Immature natural killer cell (primary cell): ENCODE results near the gene R3HDM2. TPM values are rescaled to one million over a fixed set of nuclear protein-coding genes. Genes with fewer than 3 reads are reported as not detected.

ENCODE experiments used
- DNase-seq, 3 donors: peaks; one replicate each; pipeline ENCODE4 v3.0.0; 2022; ENCODE audit warnings: mixed read lengths in 1 of 3
- H3K27ac Mint-ChIP-seq, 6 donors: one replicate each; pipeline ENCODE4 v1.8.0; 2020; ENCODE audit warnings: mixed read lengths in 6 of 6, mild to moderate bottlenecking in 5 of 6, inconsistent platforms in 4 of 6, moderate library complexity in 3 of 6
- H3K27me3 Mint-ChIP-seq, 3 donors: one replicate each; pipeline ENCODE4 v1.8.0; 2020 to 2021; ENCODE audit warnings: low read depth in 3 of 3, mild to moderate bottlenecking in 3 of 3, mixed read lengths in 3 of 3, moderate library complexity in 3 of 3, inconsistent platforms in 1 of 3
- H3K36me3 Mint-ChIP-seq, 3 donors: one replicate each; pipeline ENCODE4 v1.8.0; 2020; ENCODE audit warnings: mixed read lengths in 3 of 3, inconsistent platforms in 2 of 3, mild to moderate bottlenecking in 2 of 3
- H3K4me1 Mint-ChIP-seq, 2 donors: one replicate each; pipeline ENCODE4 v1.8.0; 2020; ENCODE audit warnings: inconsistent platforms in 2 of 2, mild to moderate bottlenecking in 2 of 2, mixed read lengths in 2 of 2, moderate library complexity in 1 of 2
- H3K4me3 Mint-ChIP-seq, 5 donors: one replicate each; pipeline ENCODE4 v1.8.0; 2020; ENCODE audit warnings: mild to moderate bottlenecking in 5 of 5, mixed read lengths in 5 of 5, inconsistent platforms in 3 of 5, moderate library complexity in 3 of 5
- H3K9me3 Mint-ChIP-seq, 6 donors: one replicate each; pipeline ENCODE4 v1.8.0; 2020; ENCODE audit warnings: mild to moderate bottlenecking in 6 of 6, mixed read lengths in 6 of 6, inconsistent platforms in 4 of 6, moderate library complexity in 3 of 6
- polyA plus RNA-seq, 3 donors: library from polyadenylated mRNA; unstranded; fragments of 300-500 nt; fragmentation: Illumina TruSeq; gene quantifications; one replicate each; pipeline ENCODE4 v1.2.3, GENCODE V29; 2021

R3HDM2 gene
- polyA plus RNA-seq, 3 donors from 2014 or later, result 0.12 to 19.0 (median 3.3) TPM

DNA sequence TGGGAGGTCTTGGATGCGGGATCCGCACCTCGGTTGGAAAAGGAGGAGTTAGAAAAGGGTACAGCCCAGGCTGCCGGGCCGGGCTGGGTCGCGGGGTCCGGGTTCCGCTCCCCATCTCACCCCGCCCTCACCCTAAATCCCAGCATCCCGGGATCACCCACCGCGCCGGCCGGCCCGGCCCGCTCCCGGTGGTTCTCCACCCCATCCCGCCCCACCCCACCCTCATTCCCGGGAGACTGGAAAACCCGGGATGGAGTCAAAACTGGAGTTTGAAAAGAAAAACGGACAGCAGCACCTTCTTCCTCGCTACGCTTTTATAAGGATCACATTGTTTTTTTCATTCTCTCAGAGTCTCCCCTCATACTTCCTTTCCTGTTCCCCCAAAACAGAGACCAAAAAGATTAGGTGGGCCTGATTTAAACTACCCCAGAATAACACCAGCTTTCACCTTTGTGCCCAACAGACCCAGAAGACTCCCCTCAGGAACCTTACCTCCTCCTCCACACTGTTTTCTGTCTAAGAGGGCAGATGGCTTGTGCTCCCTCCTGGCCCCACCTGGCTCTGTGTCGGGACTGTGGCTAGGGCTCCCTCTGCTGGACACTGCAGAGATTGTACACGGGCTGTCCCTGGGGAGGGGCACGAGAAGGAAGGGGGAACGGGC lies 31.5 kb upstream of the R3HDM2 start:
- Mint-ChIP-seq H3K4me1 (peaks cover 44 to 60% of the 10 kb centered on the region in 2 donors), H3K27me3 (peaks cover 14 to 28% (median 20%) of the 10 kb centered on the region in 3 donors), H3K9me3 (no peaks in the 10 kb centered on the region), H3K27ac (peak overlapping the region in 5 of 6 donors; percentile 49 to 92 (median 85)), H3K36me3 (peaks cover 0 to 3% (median 0%) of the 10 kb centered on the region in 3 donors), H3K4me3 (peak overlapping the region; percentile 86 to 95 (median 89))
- DNase-seq, result peak; percentile 82 to 84 (median 83)

DNA sequence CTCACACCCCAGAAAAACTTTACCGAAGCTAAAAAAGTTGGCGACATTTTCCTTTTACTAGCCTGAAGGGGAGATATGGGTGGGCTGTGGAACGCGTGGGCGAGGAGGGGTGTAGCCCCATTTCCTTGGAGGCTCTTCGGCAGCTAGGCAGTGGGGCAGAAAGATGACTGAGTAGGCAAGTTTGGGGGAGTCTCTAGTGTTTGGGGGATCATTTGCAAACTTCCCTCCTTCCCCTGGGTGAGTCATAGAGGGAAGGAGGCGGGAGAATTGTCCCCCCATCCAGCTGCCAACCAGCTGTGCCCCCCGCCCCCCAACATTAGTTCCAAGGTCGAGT lies 31.0 kb upstream of the R3HDM2 start:
- no peaks in the 10 kb centered on the region for H3K9me3 Mint-ChIP-seq

DNA sequence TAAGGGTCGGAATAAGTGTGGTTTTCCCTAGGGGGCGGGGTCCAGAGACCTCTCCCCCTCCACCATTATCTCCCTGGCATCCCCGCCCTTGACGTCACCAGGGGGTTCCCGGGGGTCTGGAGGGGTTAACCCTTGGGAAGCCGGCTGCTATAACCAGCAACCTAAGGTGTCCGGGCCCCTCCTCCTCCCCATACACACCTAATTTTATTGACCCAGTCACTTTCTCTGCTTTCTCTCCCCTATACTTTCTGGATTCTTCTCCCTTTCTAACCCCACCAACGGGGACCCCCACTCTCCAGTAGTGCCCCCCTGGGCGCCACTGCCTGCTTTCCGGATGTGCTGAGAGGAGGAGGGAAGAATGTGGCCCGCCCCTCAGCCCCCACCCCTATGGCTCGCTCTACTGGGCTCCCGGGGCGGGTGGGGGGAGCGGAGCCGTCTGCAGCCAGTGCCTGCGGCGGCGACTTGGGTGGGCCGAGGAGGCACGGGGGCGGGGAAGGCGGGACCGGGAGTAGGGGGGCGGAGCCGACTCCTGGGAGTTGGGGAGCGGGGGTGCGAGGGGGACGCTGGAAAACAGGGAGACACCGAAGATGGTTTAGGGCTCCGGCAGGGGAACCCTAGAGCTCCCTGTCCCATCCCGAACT lies 30.6 kb upstream of the R3HDM2 start:
- Mint-ChIP-seq H3K4me1 (peaks cover 42 to 60% of the 10 kb centered on the region in 2 donors), H3K27ac (peak overlapping the region in 3 of 6 donors; percentile 40 to 87 (median 61))
- DNase-seq, result no peak

More for the DNA sequence above, 31.0 kb upstream of the R3HDM2 start:
- Mint-ChIP-seq H3K4me3 (peak overlapping the region; percentile 79 to 95 (median 84)), H3K27ac (peak overlapping the region in 4 of 6 donors; percentile 44 to 87 (median 72)), H3K4me1 (peaks cover 42 to 60% of the 10 kb centered on the region in 2 donors), H3K36me3 (no peaks in the 10 kb centered on the region), H3K27me3 (peaks cover 9 to 28% (median 20%) of the 10 kb centered on the region in 3 donors)
- DNase-seq, result no peak

DNA sequence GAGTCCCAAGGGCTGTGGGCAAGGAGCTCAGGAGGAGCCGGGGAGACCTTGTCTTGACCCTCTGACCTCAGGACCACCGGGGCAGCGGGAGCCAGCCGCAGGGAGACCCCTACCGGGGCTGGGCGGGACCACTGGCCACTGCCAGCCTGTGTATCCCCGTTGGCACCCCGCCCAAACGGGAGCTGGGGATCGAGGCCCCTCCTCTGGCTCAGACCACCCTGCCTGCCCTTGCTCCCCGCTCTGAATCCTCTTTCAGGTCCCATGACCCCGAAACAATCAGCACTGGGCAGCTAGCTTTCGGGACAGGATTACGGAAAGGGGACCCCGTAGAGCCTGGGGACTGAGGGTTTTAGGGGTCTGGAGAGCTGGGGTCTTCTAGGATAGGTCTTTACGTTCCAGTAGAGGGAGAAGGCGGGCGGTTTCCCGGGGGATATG lies 30.0 kb upstream of the R3HDM2 start:
- H3K9me3 Mint-ChIP-seq, result no peaks in the 10 kb centered on the region
- DNase-seq, result no peak
- peaks cover 42 to 61% of the 10 kb centered on the region in 2 donors for H3K4me1 Mint-ChIP-seq
- H3K27me3 Mint-ChIP-seq, result peaks cover 9 to 28% (median 20%) of the 10 kb centered on the region in 3 donors
- H3K4me3 Mint-ChIP-seq, result peak overlapping the region; percentile 39 to 95 (median 83)
- peak overlapping the region in 2 of 6 donors; percentile 16 to 45 for H3K27ac Mint-ChIP-seq
- no peaks in the 10 kb centered on the region for H3K36me3 Mint-ChIP-seq

More for the DNA sequence above, 30.6 kb upstream of the R3HDM2 start:
- Mint-ChIP-seq H3K9me3 (no peaks in the 10 kb centered on the region), H3K4me3 (peak overlapping the region; percentile 79 to 95 (median 84)), H3K36me3 (no peaks in the 10 kb centered on the region), H3K27me3 (peaks cover 9 to 30% (median 20%) of the 10 kb centered on the region in 3 donors)

DNA sequence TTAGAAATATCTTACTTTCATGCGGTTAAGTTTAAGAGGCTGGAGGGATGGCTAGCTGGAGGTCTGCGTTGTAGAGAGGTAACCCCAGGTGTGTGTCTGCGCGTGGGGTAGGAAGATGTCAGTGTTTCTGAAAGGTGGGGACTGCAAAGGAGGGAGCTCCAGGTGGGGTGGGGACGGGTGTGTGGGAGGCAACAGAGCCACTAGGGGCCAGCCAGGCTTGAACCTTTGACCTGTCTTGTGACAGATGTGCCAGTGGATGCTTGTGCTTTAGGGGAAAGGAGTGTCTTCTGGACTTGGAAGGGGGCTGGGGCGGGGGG lies 29.6 kb upstream of the R3HDM2 start:
- Mint-ChIP-seq H3K27ac (peak overlapping the region in 5 of 6 donors; percentile 16 to 78 (median 64)), H3K9me3 (no peaks in the 10 kb centered on the region), H3K4me3 (peak overlapping the region; percentile 74 to 85 (median 82)), H3K27me3 (peaks cover 9 to 28% (median 20%) of the 10 kb centered on the region in 3 donors), H3K4me1 (peaks cover 38 to 59% of the 10 kb centered on the region in 2 donors), H3K36me3 (no peaks in the 10 kb centered on the region)
- DNase-seq, result no peak

DNA sequence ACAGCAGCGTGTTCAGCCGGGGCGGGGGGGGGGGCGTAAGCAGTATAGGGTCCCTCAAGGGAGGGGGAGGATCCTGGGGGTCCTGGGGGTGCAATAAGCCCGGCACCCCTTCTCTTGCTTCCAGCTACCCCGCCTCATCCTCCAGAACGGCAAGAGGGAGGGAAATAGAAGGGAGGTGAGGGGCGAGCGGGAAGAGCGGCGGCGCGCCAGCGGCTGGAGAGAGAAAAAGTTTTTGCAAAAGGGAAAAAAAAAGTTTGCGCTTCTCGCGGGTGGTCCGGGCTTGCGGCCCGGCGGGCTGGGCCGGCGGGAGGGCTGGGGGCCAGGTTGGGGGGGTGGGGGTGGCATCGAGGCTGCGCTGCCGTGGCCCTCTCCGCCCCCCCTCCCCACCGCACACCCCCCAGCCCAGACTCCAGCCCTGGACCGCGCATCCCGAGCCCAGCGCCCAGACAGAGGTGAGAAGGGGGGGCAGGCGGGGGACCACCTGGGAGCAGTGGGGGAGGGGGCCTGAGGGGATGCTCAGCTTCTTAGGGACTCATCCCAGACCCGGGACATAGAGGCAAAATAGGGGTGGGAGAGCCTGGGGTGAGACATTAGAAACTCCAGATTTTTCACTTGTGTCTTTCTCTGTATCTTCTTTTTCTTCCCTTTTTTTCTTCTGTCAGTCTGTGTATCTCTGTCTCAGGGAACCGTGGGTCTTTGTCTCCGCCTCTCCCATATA lies 29.1 kb upstream of the R3HDM2 start, which contains the start of gene GLI1:
TSS of gene GLI1 (plus strand) at position 36 of the 718 bp plus-strand sequence. CDS start 3,907 bp downstream, outside the sequence.
- peaks cover 9 to 28% (median 21%) of the 10 kb centered on the region in 3 donors for H3K27me3 Mint-ChIP-seq
- no peaks in the 10 kb centered on the region for H3K9me3 Mint-ChIP-seq
- no peak for DNase-seq
- H3K4me1 Mint-ChIP-seq, result peaks cover 38 to 59% of the 10 kb centered on the region in 2 donors
- H3K36me3 Mint-ChIP-seq, result no peaks in the 10 kb centered on the region
- peak within 1 kb of the TSS; percentile 91 to 97 (median 95) for H3K27ac Mint-ChIP-seq
- H3K4me3 Mint-ChIP-seq, result peak within 1 kb of the TSS; percentile 92 to 98 (median 96)

DNA sequence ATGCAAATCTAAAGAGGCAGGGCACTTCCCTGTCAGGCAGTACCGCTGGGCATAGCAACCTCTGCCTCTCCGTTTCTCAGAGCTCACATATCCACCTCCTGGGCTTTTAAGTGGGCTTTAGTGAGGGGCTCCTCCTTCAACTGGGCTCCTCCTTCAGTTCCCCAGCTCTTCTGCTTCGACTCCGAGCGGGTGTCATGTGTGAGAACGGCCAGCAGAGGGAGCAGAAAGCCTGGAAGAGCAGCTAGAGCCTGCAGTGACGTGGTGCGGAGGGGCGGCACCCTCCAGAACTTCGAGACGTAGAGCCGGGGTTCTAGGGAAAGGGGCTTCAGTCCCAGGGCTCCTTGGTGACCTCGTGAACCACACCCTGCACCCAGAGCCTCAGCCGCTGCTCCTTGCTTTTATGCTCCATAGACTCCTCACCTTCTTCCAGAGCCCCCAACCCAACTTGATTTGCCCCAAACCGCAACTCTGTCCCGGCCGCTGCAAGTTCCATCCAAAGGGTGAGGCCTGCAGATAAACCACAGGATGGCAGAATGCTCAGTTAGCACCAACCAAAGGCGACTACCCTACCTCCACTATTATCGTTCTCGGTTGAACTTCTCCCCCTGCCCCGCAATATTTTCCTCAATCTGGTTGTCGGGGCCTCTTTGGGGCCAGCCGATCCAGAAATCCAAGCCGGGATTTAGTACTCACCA lies 28.4 kb upstream of the R3HDM2 start:
- Mint-ChIP-seq H3K4me1 (peaks cover 38 to 59% of the 10 kb centered on the region in 2 donors), H3K9me3 (no peaks in the 10 kb centered on the region), H3K4me3 (peak overlapping the region; percentile 92 to 98 (median 96)), H3K36me3 (no peaks in the 10 kb centered on the region), H3K27ac (peak overlapping the region; percentile 91 to 97 (median 95)), H3K27me3 (peaks cover 9 to 23% (median 21%) of the 10 kb centered on the region in 3 donors)
- DNase-seq, result peak; percentile 90 to 92 (median 92)

DNA sequence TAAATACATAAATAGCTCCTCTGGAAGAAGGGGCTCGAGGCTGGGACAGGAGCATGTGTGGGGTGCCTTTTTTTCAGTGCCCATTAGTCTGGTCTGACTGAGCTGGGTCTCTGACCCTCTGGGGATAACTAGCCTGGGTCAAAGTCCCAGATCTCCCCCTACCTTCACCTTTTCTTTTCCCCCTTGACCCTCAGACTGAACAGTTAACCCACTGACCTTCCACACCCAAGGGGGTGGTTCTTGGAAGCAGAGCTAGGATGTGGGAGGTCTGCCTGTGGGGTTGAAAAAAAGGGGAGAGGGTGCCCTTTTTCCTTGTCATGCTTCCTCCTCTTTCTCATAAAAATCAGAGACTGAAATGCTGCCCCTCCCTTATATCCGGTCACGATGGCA lies 27.8 kb upstream of the R3HDM2 start:
- DNase-seq, result no peak
- no peaks in the 10 kb centered on the region for H3K36me3 Mint-ChIP-seq
- H3K4me3 Mint-ChIP-seq, result peak overlapping the region; percentile 92 to 98 (median 96)
- H3K9me3 Mint-ChIP-seq, result no peaks in the 10 kb centered on the region
- H3K4me1 Mint-ChIP-seq, result peaks cover 35 to 55% of the 10 kb centered on the region in 2 donors
- H3K27ac Mint-ChIP-seq, result peak overlapping the region; percentile 91 to 97 (median 95)
- H3K27me3 Mint-ChIP-seq, result peaks cover 9 to 20% (median 20%) of the 10 kb centered on the region in 3 donors

DNA sequence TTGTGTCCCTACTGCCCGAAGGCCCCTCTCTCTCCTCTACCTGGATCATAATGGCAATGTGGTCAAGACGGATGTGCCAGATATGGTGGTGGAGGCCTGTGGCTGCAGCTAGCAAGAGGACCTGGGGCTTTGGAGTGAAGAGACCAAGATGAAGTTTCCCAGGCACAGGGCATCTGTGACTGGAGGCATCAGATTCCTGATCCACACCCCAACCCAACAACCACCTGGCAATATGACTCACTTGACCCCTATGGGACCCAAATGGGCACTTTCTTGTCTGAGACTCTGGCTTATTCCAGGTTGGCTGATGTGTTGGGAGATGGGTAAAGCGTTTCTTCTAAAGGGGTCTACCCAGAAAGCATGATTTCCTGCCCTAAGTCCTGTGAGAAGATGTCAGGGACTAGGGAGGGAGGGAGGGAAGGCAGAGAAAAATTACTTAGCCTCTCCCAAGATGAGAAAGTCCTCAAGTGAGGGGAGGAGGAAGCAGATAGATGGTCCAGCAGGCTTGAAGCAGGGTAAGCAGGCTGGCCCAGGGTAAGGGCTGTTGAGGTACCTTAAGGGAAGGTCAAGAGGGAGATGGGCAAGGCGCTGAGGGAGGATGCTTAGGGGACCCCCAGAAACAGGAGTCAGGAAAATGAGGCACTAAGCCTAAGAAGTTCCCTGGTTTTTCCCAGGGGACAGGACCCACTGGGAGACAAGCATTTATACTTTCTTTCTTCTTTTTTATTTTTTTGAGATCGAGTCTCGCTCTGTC lies 26.1 kb upstream of the R3HDM2 start:
- no peak for DNase-seq
- Mint-ChIP-seq H3K27ac (no peak overlapping the region), H3K4me1 (peaks cover 27 to 40% of the 10 kb centered on the region in 2 donors), H3K9me3 (no peaks in the 10 kb centered on the region), H3K36me3 (no peaks in the 10 kb centered on the region), H3K4me3 (no peak overlapping the region), H3K27me3 (peaks cover 5 to 17% (median 12%) of the 10 kb centered on the region in 3 donors)

DNA sequence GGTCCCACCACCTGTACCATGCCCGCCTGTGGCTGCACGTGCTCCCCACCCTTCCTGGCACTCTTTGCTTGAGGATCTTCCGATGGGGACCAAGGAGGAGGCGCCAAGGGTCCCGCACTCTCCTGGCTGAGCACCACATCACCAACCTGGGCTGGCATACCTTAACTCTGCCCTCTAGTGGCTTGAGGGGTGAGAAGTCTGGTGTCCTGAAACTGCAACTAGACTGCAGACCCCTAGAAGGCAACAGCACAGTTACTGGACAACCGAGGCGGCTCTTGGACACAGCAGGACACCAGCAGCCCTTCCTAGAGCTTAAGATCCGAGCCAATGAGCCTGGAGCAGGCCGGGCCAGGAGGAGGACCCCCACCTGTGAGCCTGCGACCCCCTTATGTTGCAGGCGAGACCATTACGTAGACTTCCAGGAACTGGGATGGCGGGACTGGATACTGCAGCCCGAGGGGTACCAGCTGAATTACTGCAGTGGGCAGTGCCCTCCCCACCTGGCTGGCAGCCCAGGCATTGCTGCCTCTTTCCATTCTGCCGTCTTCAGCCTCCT lies 25.4 kb upstream of the R3HDM2 start:
- H3K27ac Mint-ChIP-seq, result no peak overlapping the region
- H3K4me3 Mint-ChIP-seq, result peak overlapping the region in 2 of 5 donors; percentile 38 to 65
- H3K36me3 Mint-ChIP-seq, result no peaks in the 10 kb centered on the region
- no peaks in the 10 kb centered on the region for H3K9me3 Mint-ChIP-seq
- peaks cover 21 to 33% of the 10 kb centered on the region in 2 donors for H3K4me1 Mint-ChIP-seq
- DNase-seq, result peak in 2 of 3 donors; percentile 31 to 46
- H3K27me3 Mint-ChIP-seq, result peaks cover 5 to 15% (median 9%) of the 10 kb centered on the region in 3 donors

DNA sequence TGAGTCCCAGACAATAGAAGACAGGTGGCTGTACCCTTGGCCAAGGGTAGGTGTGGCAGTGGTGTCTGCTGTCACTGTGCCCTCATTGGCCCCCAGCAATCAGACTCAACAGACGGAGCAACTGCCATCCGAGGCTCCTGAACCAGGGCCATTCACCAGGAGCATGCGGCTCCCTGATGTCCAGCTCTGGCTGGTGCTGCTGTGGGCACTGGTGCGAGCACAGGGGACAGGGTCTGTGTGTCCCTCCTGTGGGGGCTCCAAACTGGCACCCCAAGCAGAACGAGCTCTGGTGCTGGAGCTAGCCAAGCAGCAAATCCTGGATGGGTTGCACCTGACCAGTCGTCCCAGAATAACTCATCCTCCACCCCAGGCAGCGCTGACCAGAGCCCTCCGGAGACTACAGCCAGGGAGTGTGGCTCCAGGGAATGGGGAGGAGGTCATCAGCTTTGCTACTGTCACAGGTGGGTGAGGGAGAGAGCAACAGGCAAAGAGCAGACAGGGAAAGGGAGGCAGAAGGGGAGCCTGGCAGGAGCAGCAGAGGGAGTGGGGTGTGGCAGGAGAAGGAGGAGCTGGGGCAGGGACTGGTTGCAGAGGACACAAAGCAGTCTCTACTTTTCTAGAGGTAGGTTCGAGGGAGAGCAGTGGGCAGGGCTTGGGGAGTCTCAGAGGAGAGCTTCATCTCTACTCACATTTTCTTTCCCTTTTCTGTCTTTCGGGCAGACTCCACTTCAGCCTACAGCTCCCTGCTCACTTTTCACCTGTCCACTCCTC lies 24.7 kb upstream of the R3HDM2 start:
- Mint-ChIP-seq H3K4me3 (peak overlapping the region in 2 of 5 donors; percentile 38 to 65), H3K27ac (no peak overlapping the region), H3K9me3 (no peaks in the 10 kb centered on the region), H3K4me1 (peaks cover 18 to 27% of the 10 kb centered on the region in 2 donors), H3K36me3 (no peaks in the 10 kb centered on the region), H3K27me3 (peaks cover 5 to 14% (median 9%) of the 10 kb centered on the region in 3 donors)
- DNase-seq, result no peak
